H1 (cell line): ENCODE measurements around the gene DCUN1D3. TPM values are rescaled to one million over a fixed set of nuclear protein-coding genes. Genes with fewer than 3 reads are reported as not detected.

ENCODE experiments used
- CTCF ChIA-PET: fragments of 300-600 bp; sonication (Branson Sonifier 250); formaldehyde crosslinking; loops from one replicate; lab custom pipeline; 2021; ENCODE audit not compliant: partially characterized antibody; lab: Charles Lee
- POLR2A ChIA-PET: fragments of 300-600 bp; sonication (Branson Sonifier 250); formaldehyde crosslinking; loops from one replicate; lab custom pipeline; 2021; ENCODE audit warnings: inconsistent platforms; ENCODE audit not compliant: partially characterized antibody; lab: Charles Lee
- DNase-seq, 2 experiments: peaks; one replicate each; pipeline versions ENCODE4 v3.0.0 to v3.0.0-alpha.2; 2010 to 2022; ENCODE audit warnings: low spot score in 2 of 2, low read depth in 1 of 2, mixed read lengths in 1 of 2
- FAIRE-seq: peaks from 2 replicates; lab custom pipeline; 2011; peaks lifted over from hg19 to GRCh38; lab: Jason Lieb, UNC
- H2AFZ ChIP-seq: 2 replicates; pipeline ENCODE4 v1.8.1; 2012; ENCODE audit warnings: low read length, inconsistent platforms
- H2AK5ac ChIP-seq: 2 replicates; pipeline ENCODE4 v1.6.1; 2013; ENCODE audit warnings: low read depth, low read length
- H2BK120ac ChIP-seq: replicated peaks from 2 replicates; pipeline ENCODE3; 2013; ENCODE audit warnings: low read depth, low read length, inconsistent platforms
- H2BK12ac ChIP-seq: 2 replicates; pipeline ENCODE4 v1.6.1; 2013; ENCODE audit warnings: low read depth, low read length
- H2BK15ac ChIP-seq: 2 replicates; pipeline ENCODE4 v1.6.1; 2013; ENCODE audit warnings: low read length
- H2BK20ac ChIP-seq: 2 replicates; pipeline ENCODE4 v1.6.1; 2013; ENCODE audit warnings: low read length
- H2BK5ac ChIP-seq: 2 replicates; pipeline ENCODE4 v1.6.1; 2013; ENCODE audit warnings: low read depth, low read length
- H3K14ac ChIP-seq: 2 replicates; pipeline ENCODE4 v1.6.1; 2013; ENCODE audit warnings: inconsistent platforms; ENCODE audit not compliant: insufficient read length
- H3K18ac ChIP-seq: 2 replicates; pipeline ENCODE4 v1.6.1; 2013; ENCODE audit warnings: low read length; ENCODE audit errors: extremely low read depth
- H3K23ac ChIP-seq: 2 replicates; pipeline ENCODE4 v1.6.1; 2013; ENCODE audit warnings: inconsistent platforms; ENCODE audit not compliant: insufficient read length
- H3K23me2 ChIP-seq: 2 replicates; pipeline ENCODE4 v1.6.1; 2013; ENCODE audit warnings: low read depth, low read length
- H3K27ac ChIP-seq: 2 replicates; pipeline ENCODE4 v1.6.1; 2011; ENCODE audit warnings: low read depth, low read length, inconsistent platforms
- H3K27me3 ChIP-seq, 4 experiments: replicated peaks in 1 of 4; 1 replicate in 1 of 4; 2 replicates in 3 of 4; pipeline versions ENCODE4 v1.6.1 to v1.8.1; 2011 to 2013; ENCODE audit warnings: low read length in 3 of 4, mild to moderate bottlenecking in 3 of 4, inconsistent platforms in 2 of 4, mixed read lengths in 2 of 4, moderate library complexity in 1 of 4; ENCODE audit not compliant: control insufficient read depth in 3 of 4, insufficient read depth in 3 of 4; ENCODE audit errors: extremely low read depth in 1 of 4
- H3K36me3 ChIP-seq, 4 experiments: 2 replicates each; pipeline versions ENCODE4 v1.6.1 to v1.8.1; 2011 to 2013; ENCODE audit warnings: mild to moderate bottlenecking in 4 of 4, low read length in 3 of 4, moderate library complexity in 2 of 4, control low read depth in 1 of 4, inconsistent platforms in 1 of 4; ENCODE audit not compliant: insufficient read depth in 4 of 4, control insufficient read depth in 2 of 4
- H3K4ac ChIP-seq: replicated peaks from 2 replicates; pipeline ENCODE3; 2013; ENCODE audit warnings: low read length, low read depth, mixed read lengths, inconsistent platforms; ENCODE audit not compliant: insufficient read length
- H3K4me1 ChIP-seq, 4 experiments: replicated peaks in 1 of 4; 1 replicate in 1 of 4; 2 replicates in 3 of 4; pipeline versions ENCODE4 v1.6.1 to v1.8.1; 2011 to 2013; ENCODE audit warnings: low read length in 3 of 4, inconsistent platforms in 2 of 4, mixed read lengths in 1 of 4; ENCODE audit not compliant: insufficient read depth in 4 of 4, control insufficient read depth in 3 of 4
- H3K4me2 ChIP-seq, 2 experiments: 2 replicates each; pipeline versions ENCODE4 v1.6.1 to v1.8.1; 2011 to 2013; ENCODE audit warnings: low read depth in 2 of 2, low read length in 2 of 2, control low read depth in 1 of 2, inconsistent platforms in 1 of 2, mild to moderate bottlenecking in 1 of 2; ENCODE audit not compliant: insufficient read depth in 1 of 2
- H3K4me3 ChIP-seq, 4 experiments: fragments of 200-600, 300-600 bp in 1 of 4; sonication (generic), shearing (Covaris generic), sonication (Bioruptor Twin) in 1 of 4; 2 replicates each; pipeline versions ENCODE4 v1.5.1 to v1.8.1; 2011 to 2016; ENCODE audit warnings: low read length in 4 of 4, low read depth in 3 of 4, control low read depth in 2 of 4, inconsistent platforms in 2 of 4, mild to moderate bottlenecking in 2 of 4, mixed read lengths in 1 of 4, moderate library complexity in 1 of 4; ENCODE audit not compliant: insufficient read depth in 2 of 4; ENCODE audit errors: extremely low read depth in 1 of 4
- H3K56ac ChIP-seq: replicated peaks from 2 replicates; pipeline ENCODE3; 2013; ENCODE audit warnings: low read depth, mild to moderate bottlenecking, mixed read lengths, low read length, inconsistent platforms; ENCODE audit not compliant: insufficient read length
- H3K79me1 ChIP-seq: 2 replicates; pipeline ENCODE4 v1.6.1; 2013; ENCODE audit warnings: low read depth, low read length, control low read depth
- H3K79me2 ChIP-seq, 2 experiments: 2 replicates each; pipeline versions ENCODE4 v1.6.1 to v1.8.1; 2012 to 2013; ENCODE audit warnings: low read length in 2 of 2, mild to moderate bottlenecking in 2 of 2, inconsistent platforms in 1 of 2; ENCODE audit not compliant: insufficient read depth in 2 of 2, control insufficient read depth in 1 of 2
- H3K9ac ChIP-seq, 4 experiments: replicated peaks in 1 of 4; 1 replicate in 1 of 4; 2 replicates in 3 of 4; pipeline versions ENCODE4 v1.6.1 to v1.8.1; 2011 to 2013; ENCODE audit warnings: low read depth in 3 of 4, low read length in 3 of 4, control low read depth in 2 of 4, mild to moderate bottlenecking in 2 of 4, moderate library complexity in 2 of 4, inconsistent platforms in 1 of 4; ENCODE audit errors: extremely low read depth in 1 of 4
- H3K9me3 ChIP-seq, 2 experiments: 2 replicates each; pipeline versions ENCODE4 v1.6.1 to v1.8.1; 2012 to 2013; ENCODE audit warnings: mild to moderate bottlenecking in 2 of 2, moderate library complexity in 2 of 2, control low read depth in 1 of 2, inconsistent platforms in 1 of 2, low read depth in 1 of 2, low read length in 1 of 2, mixed read lengths in 1 of 2; ENCODE audit not compliant: insufficient read depth in 2 of 2
- H4K20me1 ChIP-seq, 2 experiments: replicated peaks in 1 of 2; 2 replicates each; pipeline versions ENCODE3 to v1.8.1; 2011 to 2013; ENCODE audit warnings: inconsistent platforms in 2 of 2, low read length in 2 of 2, mild to moderate bottlenecking in 1 of 2; ENCODE audit not compliant: insufficient read depth in 2 of 2, control insufficient read depth in 1 of 2
- H4K5ac ChIP-seq: 2 replicates; pipeline ENCODE4 v1.6.1; 2013; ENCODE audit warnings: low read length, low read depth, mixed read lengths, inconsistent platforms; ENCODE audit not compliant: insufficient read length
- H4K8ac ChIP-seq: 2 replicates; pipeline ENCODE4 v1.8.0; 2013; ENCODE audit warnings: mild to moderate bottlenecking, moderate library complexity, low read length, inconsistent platforms; ENCODE audit not compliant: insufficient read depth; ENCODE audit errors: extremely low read depth
- H4K91ac ChIP-seq: replicated peaks from 2 replicates; pipeline ENCODE3; 2013; ENCODE audit warnings: low read length, mixed read lengths, inconsistent platforms; ENCODE audit not compliant: insufficient read length
- CTBP2 ChIP-seq: IDR thresholded peaks from 2 replicates; pipeline ENCODE4 v1.7.0; 2011; ENCODE audit warnings: borderline replicate concordance, mild to moderate bottlenecking, moderate library complexity, mixed read lengths, low read length; ENCODE audit not compliant: insufficient read depth, insufficient read length
- WGBS, 2 experiments: shearing (Covaris generic) in 1 of 2; methylation state at CpG; one replicate each; pipeline versions ENCODE4 v1.1.6 to v1.1.7; 2013 to 2015; ENCODE audit warnings: low lambda C conversion rate in 2 of 2, mixed read lengths in 2 of 2, inconsistent platforms in 1 of 2, low coverage in 1 of 2, missing lambda C conversion rate in 1 of 2; ENCODE audit not compliant: insufficient replicate concordance in 2 of 2, insufficient coverage in 1 of 2, insufficient read length in 1 of 2; ENCODE audit errors: extremely low coverage in 1 of 2, missing lambda C conversion rate in 1 of 2; 5-methylcytosine and 5-hydroxymethylcytosine counted together
- polyA plus RNA-seq, 7 experiments: library from polyadenylated mRNA; depleted of rRNA in 3 of 7; stranded (reverse) in 5 of 7; unstranded in 2 of 7; fragments of >200 nt in 5 of 7; fragments of 200-250 nt in 2 of 7; gene quantifications; 1 replicate in 5 of 7; 2 replicates in 1 of 7; 4 replicates in 1 of 7; pipeline versions ENCODE4 v1.2.1 to v1.2.3, GENCODE V29; 2011 to 2013; ENCODE audit warnings: missing spikeins in 2 of 7, mixed read lengths in 2 of 7
- total RNA-seq: library from RNA; stranded (reverse); fragmentation: NEBNext Ultra II Directional; extraction: Animal tissue kit (Norgen Biotek cat#: 25700); gene quantifications from 2 replicates; pipeline ENCODE4 v1.2.1, GENCODE V29; 2021

DCUN1D3 gene
- total and polyA plus RNA-seq, 2 of the 8 experiments (the other 6 are each of a cell fraction or from before 2014, with no cell fraction given) = 3.5 to 18.2 TPM

- H3K79me2 ChIP-seq = peaks cover 3 to 31% of the 10 kb centered on the region in 2 experiments; a peak in 2 of 4 replicates
- no peak overlapping the region for H3K18ac ChIP-seq
- H4K91ac ChIP-seq = no peak overlapping the region
- no peaks in the 10 kb centered on the region for H3K27me3 ChIP-seq
- H3K4me2 ChIP-seq = no peak overlapping the region
- FAIRE-seq = no peak
- H3K36me3 ChIP-seq = peaks cover 0 to 13% (median 2%) of the 10 kb centered on the region in 4 experiments; a peak in 4 of 8 replicates
- no peak overlapping the region for H4K5ac ChIP-seq
- no peak overlapping the region for H2BK20ac ChIP-seq
- peaks cover 4% of the 10 kb centered on the region; the same call in 1 of the 2 replicates for H3K79me1 ChIP-seq
- no peak overlapping the region for H3K56ac ChIP-seq
- POLR2A ChIA-PET = interaction anchor here (1.0 kb wide), 1 partner anchor 40 kb away, joined by 3 read pairs; the partner anchor contains the start of gene LYRM1
- no peaks in the 10 kb centered on the region for H3K23me2 ChIP-seq
- H3K9me3 ChIP-seq = no peaks in the 10 kb centered on the region
- H3K23ac ChIP-seq = no peak overlapping the region
- H4K20me1 ChIP-seq = peaks cover 0 to 1% of the 10 kb centered on the region in 2 experiments
- no peak overlapping the region for H3K4ac ChIP-seq
- no peak overlapping the region for H2AK5ac ChIP-seq
- CTCF ChIA-PET = no interaction called here
- H2AFZ ChIP-seq = no peak overlapping the region
- no peak overlapping the region; a peak in 1 of 7 replicates for H3K9ac ChIP-seq
- H3K4me3 ChIP-seq = no peak overlapping the region
- H3K14ac ChIP-seq = no peak overlapping the region
- H3K27ac ChIP-seq = no peak overlapping the region
- DNase-seq = no peak
- no peak overlapping the region for H2BK120ac ChIP-seq
- H4K8ac ChIP-seq = no peak overlapping the region
- H3K4me1 ChIP-seq = peaks cover 0 to 6% (median 3%) of the 10 kb centered on the region in 4 experiments; a peak in 3 of 7 replicates
- H2BK15ac ChIP-seq = no peak overlapping the region
- 84% methylated on average over 4 of the region's 4 CpGs; no CpG with 5 or more reads in 1 of the 2 experiments for WGBS, 2 experiments
- H2BK12ac ChIP-seq = no peak overlapping the region; the same call in 1 of the 2 replicates
- no peak overlapping the region; the same call in 1 of the 2 replicates for H2BK5ac ChIP-seq
- no peak for TF ChIP-seq CTBP2
Observed at GRCh38 chr16:20860361-20860760, 39.8 kb downstream of the DCUN1D3 start.
